G401.6 (cell line): Measurements from ENCODE around the gene CGB2.
A peak's percentile ranks its signal among the peaks of the same experiment; 100 is the strongest.

ENCODE experiments used
- FAIRE-seq: peaks from 2 replicates; lab custom pipeline; 2012; peaks lifted over from hg19 to GRCh38; lab: Jason Lieb, UNC

CGB2 gene

GRCh38 chr19:49067554-49067953 lies 35.9 kb downstream of the CGB2 start:
- no peak for FAIRE-seq

DNA sequence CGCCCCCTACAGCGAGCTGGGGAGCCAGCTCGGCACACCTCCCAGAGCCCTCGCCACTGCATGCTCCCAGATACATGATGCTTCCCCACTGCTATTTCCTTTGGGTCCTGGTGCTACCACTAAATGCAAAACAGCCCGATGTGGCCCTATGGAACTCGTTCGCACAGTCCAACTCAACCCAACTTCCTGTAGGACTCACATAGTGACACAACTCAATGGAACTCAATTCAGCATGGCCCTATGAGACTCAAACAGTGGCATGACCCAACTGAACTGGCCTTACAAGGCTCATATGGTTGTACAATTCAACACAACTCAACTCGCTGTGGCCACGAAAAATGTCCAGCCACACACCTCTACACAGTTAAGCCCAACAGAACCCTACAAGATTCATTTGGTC lies 37.3 kb downstream of the CGB2 start:
- no peak for FAIRE-seq

DNA sequence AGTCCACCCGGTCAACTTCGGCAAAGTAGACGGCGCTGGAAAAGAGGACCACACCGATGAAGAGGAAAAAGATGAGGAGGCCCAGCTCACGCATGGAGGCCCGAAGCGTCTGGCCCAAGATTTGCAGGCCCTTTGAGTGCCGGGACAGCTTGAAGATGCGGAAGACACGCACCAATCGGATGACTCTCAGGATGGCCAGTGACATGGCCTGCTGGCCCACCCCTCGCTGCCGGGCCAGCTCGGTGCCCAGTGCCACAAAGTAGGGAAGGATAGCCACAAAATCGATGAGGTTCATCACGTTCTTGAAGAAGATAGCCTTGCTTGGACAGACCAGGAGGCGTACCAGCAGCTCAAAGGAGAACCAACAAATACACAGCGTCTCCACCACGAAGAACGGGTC lies 38.7 kb downstream of the CGB2 start:
- no peak for FAIRE-seq

DNA sequence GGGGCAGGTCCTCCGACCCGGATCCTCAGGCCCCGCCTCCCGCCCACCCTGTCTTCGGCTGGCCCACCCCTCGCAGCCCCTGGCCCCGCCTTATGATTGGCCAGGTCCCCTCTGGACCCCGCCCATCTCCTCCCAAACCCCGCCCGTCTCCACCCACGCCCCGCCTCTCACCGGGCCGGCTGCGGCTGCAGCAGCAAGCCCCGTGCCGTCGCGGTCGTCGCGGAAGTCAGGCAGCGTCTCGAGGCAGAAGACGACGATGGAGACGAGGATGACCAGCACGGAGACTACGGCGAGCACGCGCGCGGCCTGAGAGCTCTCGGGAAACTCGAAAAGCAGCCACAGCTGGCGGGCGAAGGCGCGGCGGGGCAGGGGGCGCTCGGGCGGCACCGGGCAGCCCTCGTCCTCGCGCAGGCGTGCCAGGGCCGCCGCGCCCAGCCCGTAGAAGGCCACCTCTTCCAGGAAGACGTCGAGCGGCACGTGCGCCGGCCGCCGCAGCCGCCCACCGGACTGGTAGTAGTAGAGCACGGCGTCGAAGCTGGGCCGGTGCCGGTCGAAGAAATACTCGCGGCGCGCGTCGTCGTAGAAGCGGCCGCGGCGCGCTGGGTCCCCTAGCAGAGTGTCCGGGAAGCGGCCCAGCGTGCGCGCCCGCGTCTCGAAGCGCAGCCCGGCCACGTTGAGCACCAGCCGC lies 40.3 kb downstream of the CGB2 start:
- no peak for FAIRE-seq

DNA sequence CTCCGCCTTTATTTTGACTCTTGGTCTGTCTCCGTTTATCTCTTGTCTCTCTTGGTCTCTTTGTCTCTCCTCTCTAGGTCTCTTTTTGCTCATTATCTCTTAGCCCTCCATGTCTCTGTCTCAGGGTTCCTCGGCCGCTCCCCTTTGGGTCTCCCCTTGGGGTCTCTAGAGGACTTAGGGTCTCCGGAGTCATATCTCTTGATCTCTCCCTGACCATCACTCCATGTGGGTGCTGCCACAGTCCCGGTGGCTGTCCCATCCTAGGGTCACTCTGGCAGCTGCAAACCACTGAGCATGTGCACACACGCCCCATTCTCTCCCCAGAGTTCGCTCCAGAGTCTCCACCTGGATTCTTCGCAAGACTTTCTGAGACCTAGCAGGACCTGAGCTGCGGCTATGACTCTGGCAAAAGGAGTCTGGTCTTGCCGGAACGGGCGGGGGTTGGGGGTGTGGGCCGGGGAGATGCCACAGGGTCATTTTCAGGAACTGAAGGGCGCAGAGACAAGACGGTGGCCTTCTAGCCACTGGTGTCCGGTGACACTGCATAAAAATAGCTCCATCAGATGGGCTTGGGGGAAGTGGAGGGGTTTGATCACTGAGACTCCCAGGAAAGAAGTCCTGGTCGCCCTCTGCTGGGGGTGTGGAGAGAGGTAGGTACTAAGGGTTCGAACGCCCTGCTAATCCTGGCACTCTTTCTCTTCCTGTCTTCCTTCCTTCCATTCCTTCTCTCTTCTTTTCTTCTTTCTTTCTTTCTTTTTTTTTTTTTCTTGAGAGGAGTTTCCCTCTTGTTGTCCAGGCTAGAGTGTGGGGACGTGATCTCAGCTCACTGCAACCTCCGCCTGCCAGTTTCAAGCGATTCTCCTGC lies 42.1 kb downstream of the CGB2 start:
- FAIRE-seq, result no peak

DNA sequence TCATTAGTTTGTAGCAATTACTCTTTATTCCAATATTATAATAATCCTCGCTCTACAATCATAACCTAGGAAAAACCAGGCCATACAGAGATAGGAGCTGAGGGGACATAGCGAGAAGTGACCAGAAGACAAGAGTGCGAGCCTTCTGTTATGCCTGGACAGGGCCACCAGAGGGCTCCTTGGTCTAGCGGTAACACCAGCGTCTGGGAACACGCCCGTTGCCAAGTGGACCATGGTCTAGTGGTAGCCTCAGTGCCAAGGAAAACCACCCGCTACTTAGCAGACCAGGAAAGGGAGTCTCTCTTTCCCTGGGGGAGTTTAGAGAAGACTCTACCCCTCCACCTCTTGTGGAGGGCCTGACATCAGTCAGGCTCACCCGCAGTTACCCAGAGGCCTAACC lies 43.2 kb downstream of the CGB2 start:
- FAIRE-seq, result peak; percentile 57

GRCh38 chr19:49080392-49080791 lies 48.7 kb downstream of the CGB2 start:
- no peak for FAIRE-seq

- FAIRE-seq, result no peak
Measured at GRCh38 chr19:49081273-49081672, 49.6 kb downstream of the CGB2 start.
